ENCODE data around the gene FAM20C.

- TF ChIP-seq, protein P1, sequence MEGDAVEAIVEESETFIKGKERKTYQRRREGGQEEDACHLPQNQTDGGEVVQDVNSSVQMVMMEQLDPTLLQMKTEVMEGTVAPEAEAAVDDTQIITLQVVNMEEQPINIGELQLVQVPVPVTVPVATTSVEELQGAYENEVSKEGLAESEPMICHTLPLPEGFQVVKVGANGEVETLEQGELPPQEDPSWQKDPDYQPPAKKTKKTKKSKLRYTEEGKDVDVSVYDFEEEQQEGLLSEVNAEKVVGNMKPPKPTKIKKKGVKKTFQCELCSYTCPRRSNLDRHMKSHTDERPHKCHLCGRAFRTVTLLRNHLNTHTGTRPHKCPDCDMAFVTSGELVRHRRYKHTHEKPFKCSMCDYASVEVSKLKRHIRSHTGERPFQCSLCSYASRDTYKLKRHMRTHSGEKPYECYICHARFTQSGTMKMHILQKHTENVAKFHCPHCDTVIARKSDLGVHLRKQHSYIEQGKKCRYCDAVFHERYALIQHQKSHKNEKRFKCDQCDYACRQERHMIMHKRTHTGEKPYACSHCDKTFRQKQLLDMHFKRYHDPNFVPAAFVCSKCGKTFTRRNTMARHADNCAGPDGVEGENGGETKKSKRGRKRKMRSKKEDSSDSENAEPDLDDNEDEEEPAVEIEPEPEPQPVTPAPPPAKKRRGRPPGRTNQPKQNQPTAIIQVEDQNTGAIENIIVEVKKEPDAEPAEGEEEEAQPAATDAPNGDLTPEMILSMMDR (IDR thresholded peaks at IDR 0.05), result no peak
- no peak for TF ChIP-seq POLR2A (IDR thresholded peaks at IDR 0.05)
These were observed 58.6 kb downstream of the FAM20C start for GRCh38 chr7:251005-251404.
